Measurements from ENCODE around the gene C20orf204. TPM values are rescaled to one million over a fixed set of nuclear protein-coding genes. Genes with fewer than 3 reads are reported as not detected.
A peak's percentile ranks its signal among the peaks of the same experiment; 100 is the strongest.

C20orf204 gene
- polyA plus RNA-seq, 1 donor from 2014 or later: 6.0 TPM

GRCh38 chr20:64042054-64042781, 6.2 kb downstream of the C20orf204 start:
- no peaks in the 10 kb centered on the region for H3K79me2 ChIP-seq (replicated peaks; ENCODE audit: insufficient read depth, low read length)
- H3K4me3 ChIP-seq (ENCODE audit: low read length): peak overlapping the region; percentile 48
- H3K9me3 ChIP-seq (ENCODE audit: low read length): no peaks in the 10 kb centered on the region
- no peaks in the 10 kb centered on the region for H4K20me1 ChIP-seq (ENCODE audit: insufficient read depth)
- no peaks in the 10 kb centered on the region for H3F3A ChIP-seq (ENCODE audit: insufficient read depth, low read length, poor library complexity, severe bottlenecking)
- peak; percentile 58 for TF ChIP-seq EZH2 (IDR thresholded peaks at IDR 0.05; ENCODE audit: borderline replicate concordance, insufficient read depth, low read length, poor library complexity, severe bottlenecking)
- no peak for TF ChIP-seq EP300 (conservative IDR thresholded peaks at IDR 0.05; ENCODE audit: poor library complexity, severe bottlenecking)
- no peak overlapping the region for H3K9ac ChIP-seq (ENCODE audit: low read length)
- no peak overlapping the region for H2AFZ ChIP-seq (ENCODE audit: low read depth, low read length)
- no peak overlapping the region for H3K27ac ChIP-seq (ENCODE audit: low read length)
- peaks cover 96% of the 10 kb centered on the region for H3K27me3 ChIP-seq (ENCODE audit: insufficient read depth, low read depth, low read length)
- H3K9me2 ChIP-seq (ENCODE audit: insufficient read depth, low read length): no peaks in the 10 kb centered on the region
- H3K4me2 ChIP-seq (ENCODE audit: low read length): no peak overlapping the region
- H3K36me3 ChIP-seq (ENCODE audit: insufficient read depth, low read length): no peaks in the 10 kb centered on the region

GRCh38 chr20:64043768-64044167, 7.8 kb downstream of the C20orf204 start:
- Histone ChIP-seq H3K9me2 (ENCODE audit: insufficient read depth, low read length) (no peaks in the 10 kb centered on the region), H3K4me2 (ENCODE audit: low read length) (no peak overlapping the region), H4K20me1 (ENCODE audit: insufficient read depth) (no peaks in the 10 kb centered on the region), H3K36me3 (ENCODE audit: insufficient read depth, low read length) (no peaks in the 10 kb centered on the region), H3K27me3 (ENCODE audit: insufficient read depth, low read depth, low read length) (peaks cover 95% of the 10 kb centered on the region), H3F3A (ENCODE audit: insufficient read depth, low read length, poor library complexity, severe bottlenecking) (no peaks in the 10 kb centered on the region), H3K9me3 (ENCODE audit: low read length) (no peaks in the 10 kb centered on the region), H3K4me3 (ENCODE audit: low read length) (no peak overlapping the region), H3K27ac (ENCODE audit: low read length) (no peak overlapping the region), H3K79me2 (replicated peaks; ENCODE audit: insufficient read depth, low read length) (no peaks in the 10 kb centered on the region), H3K9ac (ENCODE audit: low read length) (no peak overlapping the region), H2AFZ (ENCODE audit: low read depth, low read length) (no peak overlapping the region)
- no peak for TF ChIP-seq RAD21 (conservative IDR thresholded peaks at IDR 0.05)
- no peak for TF ChIP-seq TAF1 (IDR thresholded peaks at IDR 0.05; ENCODE audit: low read depth)
- no peak for TF ChIP-seq CTCF (IDR thresholded peaks at IDR 0.05; ENCODE audit: poor library complexity, severe bottlenecking)
- TF ChIP-seq MXI1 (conservative IDR thresholded peaks at IDR 0.05; ENCODE audit: poor library complexity, severe bottlenecking): no peak
- TF ChIP-seq EZH2 (IDR thresholded peaks at IDR 0.05; ENCODE audit: borderline replicate concordance, insufficient read depth, low read length, poor library complexity, severe bottlenecking): no peak
- TF ChIP-seq POLR2AphosphoS5 (IDR thresholded peaks at IDR 0.05): no peak
- no peak for TF ChIP-seq SMC3 (conservative IDR thresholded peaks at IDR 0.05; ENCODE audit: poor library complexity)
- TF ChIP-seq REST (IDR thresholded peaks at IDR 0.05; ENCODE audit: borderline replicate concordance): no peak
- no peak for TF ChIP-seq EP300 (conservative IDR thresholded peaks at IDR 0.05; ENCODE audit: poor library complexity, severe bottlenecking)

Data from neural cell (in vitro differentiated cells).